Muscle of leg (tissue), 11 donors: Measurements from ENCODE around the gene CD109. TPM values are rescaled to one million over a fixed set of nuclear protein-coding genes. Genes with fewer than 3 reads are reported as not detected.

ENCODE experiments used
- DNase-seq: peaks from one replicate; pipeline ENCODE4 v3.0.0; 2013
- H3K27ac ChIP-seq: one replicate; pipeline ENCODE4 v1.5.1; 2013; ENCODE audit warnings: mild to moderate bottlenecking, low read length, control low read depth
- H3K27me3 ChIP-seq: one replicate; pipeline ENCODE4 v1.6.1; 2013; ENCODE audit warnings: low read length; ENCODE audit not compliant: control insufficient read depth, insufficient read depth
- H3K36me3 ChIP-seq: one replicate; pipeline ENCODE4 v1.6.1; 2013; ENCODE audit warnings: low read length; ENCODE audit not compliant: control insufficient read depth, insufficient read depth
- H3K4me1 ChIP-seq: one replicate; pipeline ENCODE4 v1.6.1; 2013; ENCODE audit warnings: low read length; ENCODE audit not compliant: control insufficient read depth, insufficient read depth
- H3K4me3 ChIP-seq: one replicate; pipeline ENCODE4 v1.5.1; 2013; ENCODE audit warnings: low read length, control low read depth
- H3K9me3 ChIP-seq: replicated peaks from 2 replicates; pipeline ENCODE4 v1.6.1; 2013; ENCODE audit warnings: low read depth, low read length; ENCODE audit not compliant: control insufficient read depth
- WGBS: methylation state at CpG from one replicate; pipeline ENCODE4 v1.1.5; 2013; ENCODE audit warnings: missing lambda C conversion rate; ENCODE audit not compliant: insufficient coverage; 5-methylcytosine and 5-hydroxymethylcytosine counted together
- polyA plus RNA-seq, 8 donors: library from polyadenylated mRNA; unstranded; fragments of 120-200 nt; gene quantifications; one replicate each; pipeline versions ENCODE4 v1.2.1 to v1.2.3, GENCODE V29; 2013; ENCODE audit warnings: inconsistent platforms in 1 of 8, low replicate concordance in 1 of 8; ENCODE audit not compliant: insufficient read length in 8 of 8, insufficient read depth in 1 of 8
- total RNA-seq: library from RNA; stranded (reverse); fragments of 120-200 nt; gene quantifications from one replicate; pipeline ENCODE4 v1.2.4, GENCODE V29; 2013

Gene CD109
- total and polyA plus RNA-seq, 9 donors: 9.6 to 23.6 (median 15.6) TPM

- no peak for DNase-seq
- H3K27ac ChIP-seq: no peak overlapping the region
- no CpG with 5 or more reads among the region's 1 CpG for WGBS
- H3K4me1 ChIP-seq: no peaks in the 10 kb centered on the region
- no peaks in the 10 kb centered on the region for H3K9me3 ChIP-seq
- no peaks in the 10 kb centered on the region for H3K36me3 ChIP-seq
- H3K4me3 ChIP-seq: no peak overlapping the region
- no peaks in the 10 kb centered on the region for H3K27me3 ChIP-seq
These were observed 86.9 kb downstream of the CD109 start for GRCh38 chr6:73782911-73783310.

- H3K27me3 ChIP-seq: no peaks in the 10 kb centered on the region
- H3K4me3 ChIP-seq: no peak overlapping the region
- peak; percentile 27 for DNase-seq
- no peak overlapping the region for H3K27ac ChIP-seq
- peaks cover 2% of the 10 kb centered on the region for H3K36me3 ChIP-seq
- H3K9me3 ChIP-seq: no peaks in the 10 kb centered on the region
- no CpG with 5 or more reads among the region's 3 CpGs for WGBS
- no peaks in the 10 kb centered on the region for H3K4me1 ChIP-seq
These were observed 88.9 kb downstream of the CD109 start for GRCh38 chr6:73784726-73785505.

- Histone ChIP-seq H3K27me3 (no peaks in the 10 kb centered on the region), H3K36me3 (peaks cover 6% of the 10 kb centered on the region), H3K27ac (no peak overlapping the region), H3K4me1 (no peaks in the 10 kb centered on the region), H3K9me3 (no peaks in the 10 kb centered on the region), H3K4me3 (no peak overlapping the region)
- no peak for DNase-seq
These were observed 94.6 kb downstream of the CD109 start for GRCh38 chr6:73790574-73790973.

- Histone ChIP-seq H3K27ac (no peak overlapping the region), H3K9me3 (no peaks in the 10 kb centered on the region), H3K27me3 (no peaks in the 10 kb centered on the region), H3K4me1 (no peaks in the 10 kb centered on the region), H3K36me3 (peaks cover 6% of the 10 kb centered on the region), H3K4me3 (no peak overlapping the region)
- no CpG with 5 or more reads among the region's 6 CpGs for WGBS
- DNase-seq: no peak
These were observed 95.3 kb downstream of the CD109 start for GRCh38 chr6:73791336-73791735.

- no peak for DNase-seq
- no peak overlapping the region for H3K27ac ChIP-seq
- no CpG with 5 or more reads among the region's 2 CpGs for WGBS
- no peaks in the 10 kb centered on the region for H3K27me3 ChIP-seq
- no peaks in the 10 kb centered on the region for H3K9me3 ChIP-seq
- no peak overlapping the region for H3K4me3 ChIP-seq
- peaks cover 6% of the 10 kb centered on the region for H3K36me3 ChIP-seq
- no peaks in the 10 kb centered on the region for H3K4me1 ChIP-seq
These were observed 96.7 kb downstream of the CD109 start for GRCh38 chr6:73792738-73793137.

GRCh38 chr6:73796881-73797280, 100.9 kb downstream of the CD109 start:
- H3K4me3 ChIP-seq: no peak overlapping the region
- no CpG with 5 or more reads among the region's 4 CpGs for WGBS
- no peak overlapping the region for H3K27ac ChIP-seq
- DNase-seq: no peak
- no peaks in the 10 kb centered on the region for H3K27me3 ChIP-seq
- H3K4me1 ChIP-seq: no peaks in the 10 kb centered on the region
- H3K36me3 ChIP-seq: peaks cover 3% of the 10 kb centered on the region
- no peaks in the 10 kb centered on the region for H3K9me3 ChIP-seq

GRCh38 chr6:73797861-73798260, 101.9 kb downstream of the CD109 start:
- Histone ChIP-seq H3K27ac (no peak overlapping the region), H3K4me1 (no peaks in the 10 kb centered on the region), H3K4me3 (no peak overlapping the region), H3K9me3 (no peaks in the 10 kb centered on the region), H3K27me3 (no peaks in the 10 kb centered on the region), H3K36me3 (peaks cover 3% of the 10 kb centered on the region)
- no peak for DNase-seq
- WGBS: 100% methylated on average over 3 of the region's 6 CpGs

- Histone ChIP-seq H3K4me3 (no peak overlapping the region), H3K27ac (no peak overlapping the region), H3K27me3 (no peaks in the 10 kb centered on the region), H3K36me3 (peaks cover 3% of the 10 kb centered on the region), H3K9me3 (no peaks in the 10 kb centered on the region), H3K4me1 (no peaks in the 10 kb centered on the region)
- DNase-seq: peak; percentile 77
- no CpG with 5 or more reads among the region's 2 CpGs for WGBS
These were observed 102.6 kb downstream of the CD109 start for GRCh38 chr6:73798592-73798991.

GRCh38 chr6:73800997-73801396, 105.0 kb downstream of the CD109 start:
- H3K4me1 ChIP-seq: peaks cover 2% of the 10 kb centered on the region
- DNase-seq: no peak
- no peaks in the 10 kb centered on the region for H3K27me3 ChIP-seq
- no peak overlapping the region for H3K4me3 ChIP-seq
- no peaks in the 10 kb centered on the region for H3K9me3 ChIP-seq
- no CpG with 5 or more reads among the region's 1 CpG for whole genome bisulfite sequencing
- H3K27ac ChIP-seq: no peak overlapping the region
- H3K36me3 ChIP-seq: peaks cover 3% of the 10 kb centered on the region

GRCh38 chr6:73801652-73802268, 105.8 kb downstream of the CD109 start:
- no CpG with 5 or more reads among the region's 1 CpG for whole genome bisulfite sequencing
- Histone ChIP-seq H3K4me1 (peaks cover 2% of the 10 kb centered on the region), H3K9me3 (no peaks in the 10 kb centered on the region), H3K27me3 (no peaks in the 10 kb centered on the region), H3K27ac (no peak overlapping the region), H3K36me3 (peaks cover 3% of the 10 kb centered on the region), H3K4me3 (no peak overlapping the region)
- DNase-seq: peak; percentile 21
